Fibroblast of villous mesenchyme (primary cell): ENCODE results near the gene CMIP. TPM values are rescaled to one million over a fixed set of nuclear protein-coding genes. Genes with fewer than 3 reads are reported as not detected.

Experiments
- DNase-seq: peaks from one replicate; pipeline ENCODE4 v3.0.0-alpha.2; 2010; ENCODE audit warnings: low read depth
- H3K4me3 ChIP-seq: 2 replicates; pipeline ENCODE4 v1.5.1; 2011; ENCODE audit warnings: low read depth, mild to moderate bottlenecking, low read length
- CTCF ChIP-seq: IDR thresholded peaks from 2 replicates; pipeline ENCODE4 v1.5.1; 2012; ENCODE audit warnings: low read depth, mild to moderate bottlenecking, low read length; ENCODE audit not compliant: insufficient read depth
- total RNA-seq: library from RNA; depleted of rRNA; stranded (reverse); fragments of >200 nt; gene quantifications from 2 replicates; pipeline ENCODE4 v1.2.3, GENCODE V29; 2012

Gene CMIP
- total RNA-seq, 1 donor, result 7.8 TPM

- TF ChIP-seq CTCF, result no peak
- DNase-seq, result no peak
- no peak overlapping the region for H3K4me3 ChIP-seq
Observed at GRCh38 chr16:81626181-81626674, 181.6 kb downstream of the CMIP start.

- no peak for TF ChIP-seq CTCF
- no peak for DNase-seq
- H3K4me3 ChIP-seq, result no peak overlapping the region
Observed at GRCh38 chr16:81627024-81627423, 182.4 kb downstream of the CMIP start.

- no peak for DNase-seq
- no peak for TF ChIP-seq CTCF
- H3K4me3 ChIP-seq, result no peak overlapping the region
Observed at GRCh38 chr16:81627729-81628244, 183.2 kb downstream of the CMIP start.

- TF ChIP-seq CTCF, result no peak
- no peak overlapping the region for H3K4me3 ChIP-seq
- DNase-seq, result no peak
Observed at GRCh38 chr16:81629034-81629802, 184.6 kb downstream of the CMIP start.

- no peak for DNase-seq
- TF ChIP-seq CTCF, result no peak
- no peak overlapping the region for H3K4me3 ChIP-seq
Observed at GRCh38 chr16:81629896-81630634, 185.5 kb downstream of the CMIP start.

GRCh38 chr16:81630635-81631031 is 186.0 kb downstream of the CMIP start:
- no peak overlapping the region for H3K4me3 ChIP-seq
- TF ChIP-seq CTCF, result no peak
- no peak for DNase-seq
